Measurements from ENCODE around the gene MARS2.
"Not testable (repeated sequence)": the region's sequence is repeated elsewhere in the genome, so short reads cannot be mapped to it uniquely, and the experiment has no call there.

MARS2 gene

GRCh38 chr2:197710424-197711042 lies 5.4 kb downstream of the MARS2 start:
- H3K36me3 ChIP-seq (replicated peaks): no peaks in the 10 kb centered on the region
- no peaks in the 10 kb centered on the region for H3K27me3 ChIP-seq (replicated peaks)
- H3K27ac ChIP-seq: no peak overlapping the region
- in situ Hi-C loops (cut with HindIII; ENCODE audit: low pct_ligation_motif_present, low sequenced_read_pairs): no loop called here
- TF ChIP-seq CTCF (IDR thresholded peaks at IDR 0.05; ENCODE audit: low read depth, low read length, missing control alignments): no peak
- no peak for DNase-seq
- H3K4me3 ChIP-seq (ENCODE audit: low read depth, low read length): no peak overlapping the region

- in situ Hi-C loops (cut with HindIII; ENCODE audit: low pct_ligation_motif_present, low sequenced_read_pairs): no loop called here
- Histone ChIP-seq H3K4me3 (ENCODE audit: low read depth, low read length) (no peak overlapping the region), H3K27me3 (replicated peaks) (no peaks in the 10 kb centered on the region), H3K36me3 (replicated peaks) (no peaks in the 10 kb centered on the region), H3K27ac (no peak overlapping the region)
- no peak for TF ChIP-seq CTCF (IDR thresholded peaks at IDR 0.05; ENCODE audit: low read depth, low read length, missing control alignments)
- DNase-seq: no peak
Measured at GRCh38 chr2:197711578-197711977, 6.4 kb downstream of the MARS2 start.

GRCh38 chr2:197713271-197713670 lies 8.1 kb downstream of the MARS2 start:
- in situ Hi-C loops (cut with HindIII; ENCODE audit: low pct_ligation_motif_present, low sequenced_read_pairs): no loop called here
- no peak for TF ChIP-seq CTCF (IDR thresholded peaks at IDR 0.05; ENCODE audit: low read depth, low read length, missing control alignments)
- no peak for DNase-seq
- no peak overlapping the region for H3K27ac ChIP-seq
- H3K4me3 ChIP-seq (ENCODE audit: low read depth, low read length): no peak overlapping the region
- H3K27me3 ChIP-seq (replicated peaks): no peaks in the 10 kb centered on the region
- H3K36me3 ChIP-seq (replicated peaks): no peaks in the 10 kb centered on the region

GRCh38 chr2:197717863-197718262 lies 12.7 kb downstream of the MARS2 start:
- H3K4me3 ChIP-seq (ENCODE audit: low read depth, low read length): no peak overlapping the region
- in situ Hi-C loops (cut with HindIII; ENCODE audit: low pct_ligation_motif_present, low sequenced_read_pairs): no loop called here
- DNase-seq: no peak
- no peaks in the 10 kb centered on the region for H3K36me3 ChIP-seq (replicated peaks)
- H3K27ac ChIP-seq: no peak overlapping the region
- no peaks in the 10 kb centered on the region for H3K27me3 ChIP-seq (replicated peaks)
- no peak for TF ChIP-seq CTCF (IDR thresholded peaks at IDR 0.05; ENCODE audit: low read depth, low read length, missing control alignments)

- TF ChIP-seq CTCF (IDR thresholded peaks at IDR 0.05; ENCODE audit: low read depth, low read length, missing control alignments): no peak
- in situ Hi-C loops (cut with HindIII; ENCODE audit: low pct_ligation_motif_present, low sequenced_read_pairs): no loop called here
Measured at GRCh38 chr2:197727011-197727410, 21.8 kb downstream of the MARS2 start.

GRCh38 chr2:197728555-197729544 lies 23.7 kb downstream of the MARS2 start:
- DNase-seq; H3K4me3 ChIP-seq (ENCODE audit: low read depth, low read length); H3K36me3 ChIP-seq (replicated peaks); H3K27me3 ChIP-seq (replicated peaks); in situ Hi-C loops (cut with HindIII; ENCODE audit: low pct_ligation_motif_present, low sequenced_read_pairs); H3K27ac ChIP-seq: not testable (repeated sequence)

More at GRCh38 chr2:197727011-197727410, 21.8 kb downstream of the MARS2 start:
- no peak overlapping the region for H3K27ac ChIP-seq
- DNase-seq: no peak
- no peak overlapping the region for H3K4me3 ChIP-seq (ENCODE audit: low read depth, low read length)
- no peaks in the 10 kb centered on the region for H3K36me3 ChIP-seq (replicated peaks)
- H3K27me3 ChIP-seq (replicated peaks): no peaks in the 10 kb centered on the region
